B cell (primary cell): ENCODE measurements around the gene COL4A1. TPM values are rescaled to one million over a fixed set of nuclear protein-coding genes. Genes with fewer than 3 reads are reported as not detected.

Experiments
- ATAC-seq: fragments of 200-7000 bp; cut with Tn5 transposase; one replicate; pipeline ENCODE4 v1.10.0; 2021; ENCODE audit warnings: low read depth, mild to moderate bottlenecking, moderate number of reproducible peaks, moderate library complexity
- CTCF ChIA-PET: fragments of 350-600 bp; sonication (Branson Sonifier 250); formaldehyde crosslinking; loops from one replicate; lab custom pipeline; 2021; ENCODE audit warnings: antibody characterized with exemption, inconsistent platforms; lab: Charles Lee
- POLR2A ChIA-PET: fragments of 350-600 bp; sonication (Branson Sonifier 250); formaldehyde crosslinking; loops from one replicate; lab custom pipeline; 2021; ENCODE audit warnings: antibody characterized with exemption; lab: Charles Lee
- DNase-seq: peaks from one replicate; pipeline ENCODE4 v3.0.0; 2013
- H2AFZ ChIP-seq: 2 replicates; pipeline ENCODE4 v1.6.1; 2012; ENCODE audit warnings: mild to moderate bottlenecking, low read depth, low read length; ENCODE audit not compliant: insufficient read depth, poor library complexity, severe bottlenecking
- H3K27ac ChIP-seq, 2 donors: 1 replicate in 1 of 2; 2 replicates in 1 of 2; pipeline ENCODE4 v1.5.1; 2012 to 2013; ENCODE audit warnings: low read length in 2 of 2, mild to moderate bottlenecking in 2 of 2, moderate library complexity in 1 of 2
- H3K27me3 ChIP-seq, 4 experiments: fragments of 200-600 bp in 1 of 4; sonication (generic) in 1 of 4; replicated peaks in 1 of 4; 1 replicate in 2 of 4; 2 replicates in 2 of 4; pipeline versions ENCODE4 v1.6.1 to v1.7.0; 2013 to 2016; ENCODE audit warnings: low read length in 3 of 4, mild to moderate bottlenecking in 2 of 4, mixed read lengths in 1 of 4, moderate library complexity in 1 of 4; ENCODE audit not compliant: insufficient read depth in 4 of 4, control insufficient read depth in 3 of 4; ENCODE audit errors: control extremely low read depth in 1 of 4
- H3K36me3 ChIP-seq, 2 experiments: replicated peaks in 1 of 2; 1 replicate in 1 of 2; 2 replicates in 1 of 2; pipeline versions ENCODE4 v1.6.1 to v1.7.1; 2013; ENCODE audit warnings: low read length in 1 of 2; ENCODE audit not compliant: insufficient read depth in 2 of 2, control insufficient read depth in 1 of 2; ENCODE audit errors: control extremely low read depth in 1 of 2, extremely low read depth in 1 of 2
- H3K4me1 ChIP-seq, 2 donors: fragments of 200-600 bp in 1 of 2; sonication (generic) in 1 of 2; 1 replicate in 1 of 2; 2 replicates in 1 of 2; pipeline versions ENCODE4 v1.5.1 to v1.6.1; 2013 to 2017; ENCODE audit warnings: low read length in 2 of 2; ENCODE audit not compliant: control insufficient read depth in 2 of 2, insufficient read depth in 2 of 2
- H3K4me2 ChIP-seq: replicated peaks from 2 replicates; pipeline ENCODE3; 2012; ENCODE audit warnings: mild to moderate bottlenecking, low read depth, low read length; ENCODE audit not compliant: poor library complexity, severe bottlenecking
- H3K4me3 ChIP-seq, 5 experiments: fragments of 200-600 bp in 1 of 5; sonication (generic) in 1 of 5; 1 replicate in 3 of 5; 2 replicates in 2 of 5; pipeline versions ENCODE4 v1.5.1 to v1.7.0; 2011 to 2016; ENCODE audit warnings: low read length in 4 of 5, mild to moderate bottlenecking in 4 of 5, low read depth in 2 of 5, control low read depth in 1 of 5, moderate library complexity in 1 of 5; ENCODE audit not compliant: insufficient read depth in 1 of 5; ENCODE audit errors: control extremely low read depth in 1 of 5, extremely low read depth in 1 of 5
- H3K79me2 ChIP-seq: fragments of 200-600 bp; sonication (generic); one replicate; pipeline ENCODE4 v1.6.0; 2016; ENCODE audit warnings: low read length; ENCODE audit not compliant: control insufficient read depth, insufficient read depth
- H3K9ac ChIP-seq: fragments of 200-600 bp; sonication (generic); 2 replicates; pipeline ENCODE4 v1.6.1; 2017; ENCODE audit warnings: mild to moderate bottlenecking, low read length, moderate library complexity
- H3K9me3 ChIP-seq, 3 donors: one replicate each; pipeline versions ENCODE4 v1.6.1 to v1.7.1; 2013; ENCODE audit warnings: low read length in 2 of 3; ENCODE audit not compliant: control insufficient read depth in 2 of 3, insufficient read depth in 1 of 3; ENCODE audit errors: control extremely low read depth in 1 of 3
- H4K20me1 ChIP-seq: 2 replicates; pipeline ENCODE4 v1.6.0; 2012; ENCODE audit warnings: mild to moderate bottlenecking, low read length; ENCODE audit not compliant: insufficient read depth, control insufficient read depth, poor library complexity, severe bottlenecking
- H3K27ac Mint-ChIP-seq: one replicate; pipeline ENCODE4 v1.8.0; 2021; ENCODE audit warnings: mixed read lengths
- H3K27me3 Mint-ChIP-seq: one replicate; pipeline ENCODE4 v1.8.0; 2021; ENCODE audit warnings: mixed read lengths
- H3K4me1 Mint-ChIP-seq: one replicate; pipeline ENCODE4 v1.8.0; 2021; ENCODE audit warnings: mixed read lengths
- H3K4me3 Mint-ChIP-seq: one replicate; pipeline ENCODE4 v1.8.0; 2021; ENCODE audit warnings: mixed read lengths
- H3K9me3 Mint-ChIP-seq: one replicate; pipeline ENCODE4 v1.8.0; 2022; ENCODE audit warnings: mixed read lengths; ENCODE audit not compliant: insufficient read depth
- EZH2 ChIP-seq: IDR thresholded peaks from 2 replicates; pipeline ENCODE4 v1.6.1; 2012; ENCODE audit warnings: borderline replicate concordance, low read depth, mild to moderate bottlenecking, moderate library complexity, low read length; ENCODE audit not compliant: insufficient read depth, poor library complexity, severe bottlenecking
- WGBS: methylation state at CpG from one replicate; pipeline ENCODE4 v1.1.5; 2013; ENCODE audit warnings: missing lambda C conversion rate; ENCODE audit not compliant: insufficient coverage; 5-methylcytosine and 5-hydroxymethylcytosine counted together
- intact Hi-C: fragments of 100-400 bp; cut with micrococcal nuclease; formaldehyde crosslinking; loops from one replicate; pipeline ENCODE4 v1.10.0; 2022
- polyA plus RNA-seq: library from polyadenylated mRNA; depleted of rRNA; stranded (reverse); fragments of >200 nt; gene quantifications from 2 replicates; pipeline ENCODE4 v1.2.3, GENCODE V29; 2012
- total RNA-seq, 2 donors: library from RNA; stranded (reverse); fragments of 120-200 nt in 1 of 2; gene quantifications; 1 replicate in 1 of 2; 2 replicates in 1 of 2; pipeline versions ENCODE4 v1.2.3 to v1.2.4, GENCODE V29; 2013 to 2022
- TF ChIP-seq, protein P1 (sequence below): fragments of 200-600 bp; IDR thresholded peaks from one replicate; pipeline ENCODE4 v1.8.0; 2022; ENCODE audit warnings: antibody characterized with exemption, mild to moderate bottlenecking

Gene COL4A1
- total and polyA plus RNA-seq, 2 donors (not counting 1 experiment from before 2014, with no cell fraction given), result not detected

DNA sequence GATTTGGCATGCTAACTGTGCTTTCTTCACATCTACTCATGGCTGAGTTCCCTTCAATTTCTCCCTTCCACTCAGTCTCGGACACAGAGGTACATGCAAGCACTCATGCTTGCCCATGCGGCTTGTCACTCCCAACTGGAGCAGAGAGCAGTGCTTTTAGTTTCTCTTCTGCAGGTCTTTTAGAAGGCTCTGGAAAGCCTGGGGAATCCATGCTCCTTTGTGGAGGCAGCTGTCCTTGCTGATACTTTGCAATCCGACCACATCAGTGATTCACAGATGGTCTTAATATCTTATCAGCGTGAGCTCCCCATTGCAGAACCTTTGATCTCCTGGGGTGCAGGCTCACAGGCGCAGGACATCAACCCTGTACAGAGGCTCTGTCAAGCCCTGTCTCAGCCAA, 203.9 kb downstream of the COL4A1 start:
- Mint-ChIP-seq H3K4me1 (no peaks in the 10 kb centered on the region), H3K27ac (no peak overlapping the region), H3K27me3 (no peaks in the 10 kb centered on the region), H3K4me3 (no peak overlapping the region), H3K9me3 (peaks cover 7% of the 10 kb centered on the region)
- no peak overlapping the region for H3K27ac ChIP-seq
- no peaks in the 10 kb centered on the region for H3K4me1 ChIP-seq
- 85% methylated on average over 5 of the region's 5 CpGs for WGBS
- intact Hi-C loops, result no loop called here
- H3K27me3 ChIP-seq, result no peaks in the 10 kb centered on the region
- TF ChIP-seq, protein P1, sequence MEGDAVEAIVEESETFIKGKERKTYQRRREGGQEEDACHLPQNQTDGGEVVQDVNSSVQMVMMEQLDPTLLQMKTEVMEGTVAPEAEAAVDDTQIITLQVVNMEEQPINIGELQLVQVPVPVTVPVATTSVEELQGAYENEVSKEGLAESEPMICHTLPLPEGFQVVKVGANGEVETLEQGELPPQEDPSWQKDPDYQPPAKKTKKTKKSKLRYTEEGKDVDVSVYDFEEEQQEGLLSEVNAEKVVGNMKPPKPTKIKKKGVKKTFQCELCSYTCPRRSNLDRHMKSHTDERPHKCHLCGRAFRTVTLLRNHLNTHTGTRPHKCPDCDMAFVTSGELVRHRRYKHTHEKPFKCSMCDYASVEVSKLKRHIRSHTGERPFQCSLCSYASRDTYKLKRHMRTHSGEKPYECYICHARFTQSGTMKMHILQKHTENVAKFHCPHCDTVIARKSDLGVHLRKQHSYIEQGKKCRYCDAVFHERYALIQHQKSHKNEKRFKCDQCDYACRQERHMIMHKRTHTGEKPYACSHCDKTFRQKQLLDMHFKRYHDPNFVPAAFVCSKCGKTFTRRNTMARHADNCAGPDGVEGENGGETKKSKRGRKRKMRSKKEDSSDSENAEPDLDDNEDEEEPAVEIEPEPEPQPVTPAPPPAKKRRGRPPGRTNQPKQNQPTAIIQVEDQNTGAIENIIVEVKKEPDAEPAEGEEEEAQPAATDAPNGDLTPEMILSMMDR, result no peak
- no peak for TF ChIP-seq EZH2
- peaks cover 2 to 19% (median 6%) of the 10 kb centered on the region in 3 donors for H3K9me3 ChIP-seq
- H3K4me3 ChIP-seq, result no peak overlapping the region
- ATAC-seq, result no peak
- no peak for DNase-seq
- no peak overlapping the region for H2AFZ ChIP-seq
- H3K4me2 ChIP-seq, result no peak overlapping the region
- ChIA-PET CTCF (interaction anchor here (1.3 kb wide), 1 partner anchor 11 kb away, joined by 5 read pairs; no protein-coding TSS in a partner anchor), POLR2A (no interaction called here)
- H4K20me1 ChIP-seq, result no peaks in the 10 kb centered on the region
- H3K36me3 ChIP-seq, result no peaks in the 10 kb centered on the region
- no peaks in the 10 kb centered on the region for H3K79me2 ChIP-seq
- H3K9ac ChIP-seq, result no peak overlapping the region

DNA sequence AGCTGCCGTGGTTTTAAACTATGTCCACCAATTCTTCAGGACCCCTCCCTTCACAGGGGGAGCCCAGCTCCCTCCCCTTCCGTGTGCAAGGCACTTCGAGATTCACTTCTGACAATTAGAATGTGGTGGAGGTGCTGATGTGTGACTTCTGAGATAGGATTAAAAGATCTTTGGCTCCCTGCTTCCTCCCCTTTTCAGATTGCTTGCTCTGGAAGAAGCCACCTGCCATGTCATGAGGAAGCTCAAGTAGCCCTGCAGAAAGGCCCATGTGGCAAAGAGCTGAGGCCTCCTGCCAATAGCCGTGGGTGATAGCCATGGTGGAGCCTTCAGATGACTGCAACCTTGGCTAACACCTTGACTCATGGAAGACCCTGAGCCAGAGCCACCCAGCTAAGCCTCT, 204.9 kb downstream of the COL4A1 start:
- Histone ChIP-seq H3K79me2 (no peaks in the 10 kb centered on the region), H3K4me3 (no peak overlapping the region), H2AFZ (no peak overlapping the region), H3K27ac (no peak overlapping the region), H4K20me1 (no peaks in the 10 kb centered on the region), H3K4me2 (no peak overlapping the region), H3K36me3 (no peaks in the 10 kb centered on the region), H3K9me3 (peaks cover 2 to 16% (median 6%) of the 10 kb centered on the region in 3 donors), H3K4me1 (no peaks in the 10 kb centered on the region), H3K27me3 (no peaks in the 10 kb centered on the region), H3K9ac (no peak overlapping the region)
- intact Hi-C loops, result no loop called here
- WGBS, result 83% methylated on average over 1 of the region's 4 CpGs
- ChIA-PET POLR2A (no interaction called here), CTCF (no interaction called here)
- DNase-seq, result no peak
- H3K27ac Mint-ChIP-seq, result no peak overlapping the region
- H3K9me3 Mint-ChIP-seq, result peaks cover 7% of the 10 kb centered on the region
- no peaks in the 10 kb centered on the region for H3K27me3 Mint-ChIP-seq
- no peak overlapping the region for H3K4me3 Mint-ChIP-seq
- H3K4me1 Mint-ChIP-seq, result no peaks in the 10 kb centered on the region
- no peak for TF ChIP-seq EZH2
- TF ChIP-seq, protein P1, result no peak
- ATAC-seq, result no peak
